HG03045 (cell line): ENCODE measurements around the gene TRDN.
A peak's percentile ranks its signal among the peaks of the same experiment; 100 is the strongest.

Source experiments
- ATAC-seq: cut with Tn5 transposase; IDR thresholded peaks from one replicate; pipeline ENCODE4 v1.9.1; 2021; ENCODE audit warnings: mild to moderate bottlenecking, moderate library complexity; ENCODE audit not compliant: unreplicated experiment

The TRDN gene, protein sequence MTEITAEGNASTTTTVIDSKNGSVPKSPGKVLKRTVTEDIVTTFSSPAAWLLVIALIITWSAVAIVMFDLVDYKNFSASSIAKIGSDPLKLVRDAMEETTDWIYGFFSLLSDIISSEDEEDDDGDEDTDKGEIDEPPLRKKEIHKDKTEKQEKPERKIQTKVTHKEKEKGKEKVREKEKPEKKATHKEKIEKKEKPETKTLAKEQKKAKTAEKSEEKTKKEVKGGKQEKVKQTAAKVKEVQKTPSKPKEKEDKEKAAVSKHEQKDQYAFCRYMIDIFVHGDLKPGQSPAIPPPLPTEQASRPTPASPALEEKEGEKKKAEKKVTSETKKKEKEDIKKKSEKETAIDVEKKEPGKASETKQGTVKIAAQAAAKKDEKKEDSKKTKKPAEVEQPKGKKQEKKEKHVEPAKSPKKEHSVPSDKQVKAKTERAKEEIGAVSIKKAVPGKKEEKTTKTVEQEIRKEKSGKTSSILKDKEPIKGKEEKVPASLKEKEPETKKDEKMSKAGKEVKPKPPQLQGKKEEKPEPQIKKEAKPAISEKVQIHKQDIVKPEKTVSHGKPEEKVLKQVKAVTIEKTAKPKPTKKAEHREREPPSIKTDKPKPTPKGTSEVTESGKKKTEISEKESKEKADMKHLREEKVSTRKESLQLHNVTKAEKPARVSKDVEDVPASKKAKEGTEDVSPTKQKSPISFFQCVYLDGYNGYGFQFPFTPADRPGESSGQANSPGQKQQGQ

DNA sequence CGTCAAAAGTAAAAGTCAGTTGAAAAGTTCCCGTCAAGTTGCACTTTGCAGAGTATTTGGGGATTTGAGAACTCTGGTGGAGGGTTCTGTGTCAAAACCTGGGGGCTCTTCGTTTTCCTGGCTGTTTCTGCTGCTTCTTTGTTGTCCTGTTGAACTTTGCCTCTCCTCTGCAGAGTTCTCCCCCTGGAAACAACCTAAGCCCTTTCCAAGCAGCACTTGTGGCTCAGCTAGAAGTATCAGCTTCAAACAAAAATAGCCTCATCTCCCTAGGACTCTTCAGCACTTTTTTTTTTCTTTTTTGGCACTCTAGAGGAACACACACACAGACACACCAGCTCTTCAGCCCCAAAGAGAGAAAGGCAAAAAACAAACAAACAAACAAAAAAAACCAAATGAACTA lies at the start of gene TRDN:
TSS of gene TRDN (minus strand) at position 169 of the 400 bp plus-strand sequence. CDS start 175 bp downstream, outside the sequence.
- ATAC-seq: no peak

DNA sequence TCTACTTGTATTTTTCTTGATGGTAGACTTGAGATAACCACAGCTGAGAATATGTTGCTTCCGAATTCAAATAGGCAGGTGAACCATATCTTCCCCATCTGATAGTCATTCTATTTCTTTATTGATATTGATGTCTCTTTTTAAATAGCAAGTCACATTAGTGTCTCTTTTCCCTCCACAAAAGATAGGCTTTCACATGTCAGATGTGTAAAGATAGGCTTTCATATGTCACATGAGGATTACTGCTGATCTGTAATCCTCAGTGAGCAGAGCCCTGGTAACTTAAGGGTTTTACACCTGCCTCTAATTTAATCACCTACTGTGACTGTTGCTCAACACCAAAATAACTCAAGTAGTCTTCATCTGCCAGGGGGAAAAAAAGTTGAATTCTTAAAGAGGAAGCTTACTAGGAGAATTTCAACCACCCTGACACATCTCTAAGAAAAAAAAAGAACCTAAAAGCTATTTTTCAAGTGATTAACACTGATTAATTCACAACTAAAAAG lies 45.3 kb upstream of the TRDN start:
- no peak for ATAC-seq

DNA sequence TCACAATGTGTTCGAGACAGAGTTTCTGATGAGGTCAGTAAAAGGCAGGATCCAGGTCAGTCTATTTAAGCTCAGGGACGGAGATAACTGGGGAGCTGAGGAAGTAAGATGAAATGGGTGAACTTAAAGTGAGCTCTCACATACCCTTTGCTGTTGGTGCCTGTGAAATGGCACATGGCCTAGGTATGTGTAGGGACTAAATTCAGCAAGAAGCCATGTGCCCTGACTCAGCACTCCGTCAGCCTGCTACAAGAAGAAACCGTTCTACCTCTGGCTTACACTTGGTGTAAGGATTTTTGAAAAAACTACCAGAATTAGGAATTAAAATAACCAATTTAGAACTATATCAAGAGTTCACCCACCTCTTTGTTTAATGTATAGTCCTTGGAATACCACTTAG lies 41.1 kb upstream of the TRDN start:
- no peak for ATAC-seq

DNA sequence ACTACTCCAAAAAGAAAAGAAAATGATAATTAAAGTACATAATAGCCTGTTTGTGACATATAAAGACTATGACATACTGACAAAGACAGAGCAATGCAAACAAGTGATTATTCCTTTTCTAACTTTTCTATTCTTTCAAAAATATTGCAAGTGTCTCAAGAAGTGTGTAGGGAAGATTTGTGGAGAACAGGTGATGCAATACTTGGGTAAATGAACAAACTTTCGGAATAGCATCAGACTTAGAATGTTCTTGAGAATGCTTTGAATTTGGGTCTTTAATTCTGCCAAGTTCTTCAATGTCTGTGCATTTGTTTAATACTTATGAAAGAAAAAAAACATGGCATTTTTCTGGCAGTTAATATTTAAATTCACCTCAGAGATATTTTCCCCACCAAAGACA lies 40.0 kb upstream of the TRDN start:
- no peak for ATAC-seq

DNA sequence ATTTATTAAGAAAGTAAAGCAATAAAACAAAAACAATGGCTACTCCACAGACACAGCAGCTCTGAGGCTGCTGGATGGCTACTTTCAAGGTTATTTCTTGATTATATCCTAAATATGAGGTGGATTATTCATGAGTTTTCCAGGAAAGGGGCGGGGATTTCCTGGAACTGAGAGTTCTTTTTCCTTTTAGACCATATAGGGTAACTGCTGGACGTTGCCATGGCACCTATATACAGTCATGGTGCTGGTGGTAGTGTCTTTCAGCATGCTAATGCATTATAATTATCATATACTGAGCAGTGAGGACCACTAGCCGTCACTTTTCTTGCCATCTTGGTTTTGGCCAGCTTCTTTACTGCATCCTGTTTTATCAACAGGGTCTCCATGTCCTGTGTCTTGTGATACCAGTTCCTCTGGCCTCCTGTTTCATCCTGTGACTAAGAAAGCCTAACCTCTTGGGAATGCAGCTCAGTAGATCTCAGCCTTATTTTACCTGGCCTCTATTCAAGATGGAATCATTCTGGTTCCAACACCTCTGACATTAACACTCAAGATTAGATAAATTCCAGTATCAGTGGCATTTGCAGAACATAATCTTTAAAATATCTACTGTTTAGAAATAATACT lies 32.3 kb upstream of the TRDN start:
- no peak for ATAC-seq

DNA sequence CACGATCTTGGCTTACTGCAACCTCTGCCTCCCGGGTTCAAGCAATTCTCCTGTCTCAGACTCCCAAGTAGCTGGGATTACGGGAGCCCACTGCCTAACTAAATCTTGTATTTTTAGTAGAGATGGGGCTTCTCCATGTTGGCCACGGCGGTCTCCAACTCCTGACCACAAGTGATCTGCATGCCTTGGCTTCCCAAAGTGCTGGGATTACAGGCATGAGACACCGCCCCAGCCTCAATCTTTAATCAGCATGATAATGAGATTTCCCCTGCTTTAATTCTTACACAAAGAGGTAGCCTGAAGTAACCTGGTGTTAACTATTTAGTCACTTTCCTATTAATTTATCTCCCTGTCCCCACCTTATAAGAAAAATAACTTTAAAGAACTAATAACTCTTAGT lies 31.3 kb upstream of the TRDN start:
- ATAC-seq: no peak

DNA sequence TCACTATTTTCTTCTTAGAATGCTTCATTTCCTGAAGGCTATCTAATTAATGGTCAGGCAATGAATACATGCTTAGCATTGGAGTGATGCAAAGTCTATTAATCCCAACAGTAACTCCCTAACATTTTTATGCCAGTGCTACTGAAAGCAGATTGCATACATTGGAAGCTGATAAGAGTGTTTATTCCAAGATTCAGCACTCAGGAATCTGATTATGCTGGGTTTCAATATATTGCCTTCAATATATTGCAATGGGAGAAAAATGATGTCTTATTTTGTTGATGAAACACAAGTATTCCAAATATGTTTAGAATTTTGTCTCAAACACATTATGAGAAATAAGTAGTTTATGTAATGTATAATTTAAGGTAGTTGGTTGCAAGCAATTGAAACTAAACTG lies 26.7 kb upstream of the TRDN start:
- ATAC-seq: no peak

DNA sequence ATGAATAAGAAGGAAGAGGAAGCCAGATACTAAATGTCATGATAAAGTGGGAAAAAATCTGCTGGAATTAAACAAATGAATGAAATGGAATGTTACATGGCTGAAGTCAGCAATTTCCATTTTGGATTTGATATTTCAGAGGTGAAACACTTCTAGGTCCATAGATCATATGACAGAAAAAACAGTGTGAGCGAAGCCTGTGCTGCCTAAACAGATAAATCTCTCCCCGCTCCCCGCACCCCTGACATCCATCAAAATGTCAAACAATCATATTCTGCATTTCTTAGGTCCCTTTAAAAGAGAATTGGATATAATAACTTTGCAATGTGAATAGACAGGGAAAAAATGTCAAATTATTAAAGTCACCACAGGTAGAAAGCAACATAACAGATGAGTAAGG lies 26.0 kb upstream of the TRDN start:
- no peak for ATAC-seq

DNA sequence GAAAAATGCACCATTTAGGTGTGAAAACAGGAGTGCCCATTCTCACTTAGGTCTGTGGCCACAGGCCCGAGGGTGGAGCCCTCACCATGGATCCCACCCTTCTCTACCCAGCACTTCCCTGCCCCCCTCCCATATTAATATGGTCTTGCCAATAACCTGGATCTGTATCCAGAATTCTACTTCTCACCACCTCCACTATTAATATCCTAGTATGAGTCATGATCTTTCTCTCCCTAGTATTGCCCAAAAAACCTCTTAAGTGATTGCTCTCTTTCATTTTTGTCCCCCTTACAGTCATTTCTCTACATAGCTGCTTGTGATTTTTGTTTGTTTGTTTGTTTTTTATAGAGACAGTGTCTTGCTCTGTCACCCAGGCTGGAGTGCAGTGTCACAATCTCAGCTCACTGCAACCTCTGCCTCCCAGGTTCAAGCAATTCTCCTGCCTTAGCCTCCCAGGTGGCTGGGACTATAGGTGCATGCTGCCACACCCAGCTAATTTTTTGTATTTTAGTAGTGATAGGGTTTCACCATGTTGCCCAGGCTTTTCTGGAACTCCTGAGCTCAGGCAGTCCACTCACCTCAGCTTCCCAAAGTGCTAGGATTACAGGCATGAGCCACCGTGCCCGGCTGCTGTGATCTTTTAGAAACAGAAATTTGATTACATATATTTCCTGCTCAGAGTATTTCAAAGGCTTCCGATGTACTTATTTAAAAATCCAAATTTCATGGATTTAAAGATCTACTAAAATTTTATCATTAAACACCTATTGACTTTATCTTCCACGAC lies 24.5 kb upstream of the TRDN start:
- ATAC-seq: no peak

DNA sequence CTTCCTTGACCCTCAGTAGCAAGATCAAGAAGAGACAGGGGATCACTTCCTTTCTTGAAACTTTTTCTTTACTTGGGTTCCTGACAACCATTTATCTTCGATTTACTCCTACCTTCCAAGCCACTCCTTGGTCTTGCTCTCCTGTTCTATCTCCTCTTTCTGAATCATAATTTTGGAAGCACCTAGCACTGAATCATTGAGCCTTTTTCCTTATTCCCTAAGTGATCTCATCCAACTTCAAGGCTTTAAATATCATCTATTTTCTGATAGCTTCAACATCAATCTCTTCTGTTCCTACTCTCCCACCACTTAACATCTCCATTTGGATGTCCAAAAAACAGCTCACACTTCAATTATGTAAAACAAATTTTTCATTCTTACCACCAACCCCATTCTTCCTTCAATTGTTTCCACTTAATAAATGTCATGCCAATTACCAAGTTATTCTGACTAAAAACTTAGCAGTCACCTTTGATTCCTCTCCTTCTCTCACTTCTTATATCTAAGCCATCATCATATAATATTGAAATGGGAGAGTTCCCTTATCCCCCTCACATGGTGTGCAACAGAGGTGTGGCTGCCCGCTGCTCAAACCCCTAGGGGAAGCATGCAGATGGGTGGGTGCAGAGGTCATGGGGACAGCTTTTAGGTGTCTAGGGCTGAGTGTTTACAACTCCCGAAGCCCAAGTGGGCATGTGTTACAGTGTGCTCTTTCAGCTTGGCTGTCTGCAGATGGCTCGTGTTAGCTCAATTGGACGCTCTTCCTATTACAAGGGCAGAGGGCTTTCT lies 23.4 kb upstream of the TRDN start:
- no peak for ATAC-seq

DNA sequence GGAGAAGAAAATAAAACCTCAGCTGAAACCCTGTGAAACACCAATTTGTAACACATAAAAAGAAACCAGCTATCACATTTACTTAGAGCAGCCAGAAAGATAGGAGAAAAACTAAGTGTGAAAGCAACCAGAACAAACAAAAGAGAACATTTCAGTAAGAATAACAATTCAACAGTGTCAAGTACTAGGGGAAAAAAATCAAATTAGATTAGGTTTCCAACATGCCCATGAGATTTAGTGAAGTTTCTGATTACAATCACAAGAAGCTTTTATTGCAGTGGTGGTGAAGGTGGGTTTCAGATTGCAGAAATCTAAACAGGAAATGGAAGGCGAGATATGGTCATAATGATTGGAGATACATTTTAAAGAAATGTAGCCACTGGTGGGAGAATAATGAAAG lies 22.1 kb upstream of the TRDN start:
- ATAC-seq: no peak

DNA sequence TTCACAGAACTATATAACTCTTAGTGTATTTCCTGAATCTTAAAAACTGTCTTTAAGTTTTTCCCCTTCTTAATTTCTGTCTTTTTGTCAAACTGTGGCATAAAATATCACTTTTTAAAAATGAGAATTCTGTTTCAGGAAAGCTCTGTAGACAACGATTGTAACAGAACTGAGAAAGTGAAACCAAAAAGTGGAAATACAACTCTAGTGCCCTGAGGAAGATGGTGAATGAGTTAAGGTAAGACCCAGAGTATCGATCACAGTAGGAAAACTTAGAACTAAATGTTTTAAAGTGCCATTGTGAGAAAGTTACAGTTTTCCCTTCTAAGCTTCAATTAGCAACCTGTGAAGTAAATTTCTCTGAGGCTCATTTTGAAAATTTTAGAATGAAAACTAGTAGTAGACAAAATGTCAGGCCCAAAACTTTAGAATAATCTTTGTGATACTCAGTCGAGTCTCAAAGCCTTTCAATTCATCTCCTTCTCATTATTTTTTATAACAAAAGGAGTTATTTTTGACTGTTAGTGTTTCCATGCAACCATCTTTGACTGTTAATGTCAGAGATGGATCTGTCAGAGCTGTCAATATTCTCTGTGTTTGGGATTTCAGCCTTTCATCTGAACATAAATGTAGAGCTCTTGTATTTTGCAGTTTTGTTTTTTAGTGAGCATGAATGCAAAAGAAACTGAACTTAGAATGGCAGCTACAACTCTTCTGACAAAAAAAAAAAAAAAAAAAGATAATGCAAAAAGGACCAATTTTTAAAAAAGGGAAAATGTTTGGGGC lies 19.0 kb upstream of the TRDN start:
- peak; percentile 78 for ATAC-seq

DNA sequence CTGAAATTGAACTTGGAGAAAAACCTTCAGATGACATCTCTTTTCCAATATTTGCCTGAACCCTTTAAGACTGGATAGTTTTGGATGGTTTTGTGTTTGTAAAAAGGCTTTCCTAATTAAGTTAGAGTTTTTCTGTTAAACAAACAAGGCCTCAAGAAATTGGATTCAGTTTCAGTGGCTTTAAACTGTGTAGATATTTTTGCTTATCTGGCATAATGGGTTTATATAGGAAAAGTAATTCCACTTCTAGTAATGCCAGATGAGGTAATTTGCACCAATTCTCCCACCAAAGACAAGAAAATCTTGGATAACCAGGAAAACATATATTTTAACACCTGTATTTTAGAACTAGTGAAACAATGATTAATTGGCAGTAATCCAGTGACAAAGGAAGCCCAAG lies 12.0 kb upstream of the TRDN start:
- no peak for ATAC-seq

DNA sequence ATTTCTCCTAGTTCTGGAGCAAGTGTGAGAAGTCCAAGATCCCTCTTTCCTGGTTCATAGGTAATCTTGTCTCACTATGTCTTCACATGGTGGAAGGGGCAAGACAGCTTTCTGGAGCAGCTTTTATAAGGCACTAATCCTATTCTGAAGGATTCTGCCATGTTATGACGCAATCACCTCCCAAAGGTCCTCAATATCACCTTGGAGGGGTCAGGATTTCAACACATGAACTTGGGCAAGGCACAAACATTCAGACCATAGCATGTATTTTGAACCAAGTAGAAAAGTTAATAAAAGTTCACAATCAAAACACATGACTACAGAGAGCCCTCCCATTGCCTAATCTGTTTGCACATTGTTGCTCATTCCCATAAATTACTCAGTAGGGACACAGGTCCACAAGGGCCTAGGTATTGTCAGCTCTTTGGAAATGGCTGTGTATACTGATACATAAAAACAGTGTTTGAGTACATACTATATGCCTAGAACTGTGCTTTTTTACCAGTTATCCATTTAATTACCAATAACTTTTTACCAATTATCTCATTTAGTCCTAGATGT lies 11.3 kb upstream of the TRDN start:
- no peak for ATAC-seq

DNA sequence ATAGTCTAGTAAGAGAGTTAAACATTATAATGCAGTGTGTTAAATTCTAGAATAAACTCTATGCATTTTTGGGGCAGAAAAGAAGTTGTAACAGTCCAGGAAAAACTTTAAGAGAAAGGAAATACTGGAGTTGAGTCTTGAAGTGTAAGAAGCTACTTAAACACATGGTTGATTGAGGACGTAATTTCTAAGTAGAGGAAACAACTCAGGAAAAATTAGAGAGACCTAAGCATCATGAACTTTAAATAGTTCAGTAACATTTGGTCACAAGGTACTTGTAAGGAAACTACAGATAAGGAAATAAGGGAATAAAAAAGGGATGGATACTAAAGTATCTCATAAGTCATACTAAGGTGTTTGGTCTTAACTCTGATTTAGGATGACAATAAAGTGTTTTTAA lies 4.7 kb upstream of the TRDN start:
- ATAC-seq: no peak

DNA sequence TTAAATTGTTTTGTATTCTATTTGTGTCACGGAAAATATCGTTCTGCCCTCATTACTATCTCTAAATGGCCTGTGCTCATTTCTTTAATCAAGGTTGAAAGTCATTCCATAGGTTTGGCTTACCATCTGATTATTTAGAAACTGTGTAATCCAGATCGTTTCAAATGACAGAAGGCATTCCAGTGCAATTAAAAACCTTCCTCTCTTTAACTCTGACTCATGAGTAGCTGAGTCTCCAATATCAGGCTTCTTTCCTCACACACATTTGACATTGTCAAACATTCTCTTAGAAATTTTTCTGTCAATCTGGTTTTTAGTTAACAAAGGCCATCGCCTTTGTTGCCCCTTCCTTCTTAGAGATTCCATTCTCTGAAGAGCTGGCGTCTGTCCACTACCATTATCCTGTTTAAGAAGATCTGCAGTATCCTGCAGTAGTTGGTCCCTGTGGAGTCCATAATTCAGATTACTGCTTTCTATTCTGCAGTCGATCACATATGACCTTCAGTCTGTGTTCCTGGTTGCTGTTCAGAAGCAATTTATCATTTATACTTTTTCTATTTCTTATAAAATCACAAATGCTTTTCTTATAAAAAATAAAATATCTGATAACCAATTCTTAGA lies 3.9 kb upstream of the TRDN start:
- no peak for ATAC-seq

DNA sequence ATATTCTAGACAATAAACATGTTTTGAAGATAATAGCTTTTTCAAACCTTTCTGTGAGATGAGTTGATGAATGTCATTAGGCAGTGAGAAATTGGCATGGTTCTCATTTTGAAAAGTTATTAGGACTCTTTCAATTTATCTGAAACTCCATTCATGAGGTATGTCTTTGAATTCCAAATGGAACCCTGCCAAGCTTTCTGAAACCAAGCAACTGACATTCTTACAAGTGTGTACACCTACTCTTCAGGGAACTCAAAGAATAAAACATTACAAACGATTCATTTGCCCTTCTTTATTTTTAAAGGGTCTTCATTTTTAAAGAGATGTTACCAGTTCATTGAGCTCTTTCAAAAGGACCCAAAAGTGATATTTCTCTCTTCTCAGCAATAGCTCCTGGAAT lies 2.1 kb upstream of the TRDN start:
- ATAC-seq: no peak

DNA sequence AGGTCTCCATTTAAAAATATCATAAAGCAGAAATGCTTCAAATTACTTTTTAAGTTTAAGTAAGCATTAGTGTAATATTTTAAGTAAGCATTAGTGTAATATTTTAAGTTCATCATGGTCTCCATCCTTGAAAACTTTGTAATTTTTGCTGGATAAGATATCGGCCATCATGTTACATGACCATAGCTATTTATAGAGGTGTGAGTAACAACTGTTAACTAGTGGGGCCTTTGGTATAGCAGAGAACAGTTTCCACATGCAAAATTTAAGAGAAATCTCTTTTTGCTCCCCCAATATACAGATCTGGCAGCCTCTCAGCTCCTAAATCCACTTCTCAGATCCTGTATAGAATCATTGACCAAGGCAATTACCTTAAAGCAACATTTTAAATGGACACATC lies 468 bp downstream of the TRDN start:
- no peak for ATAC-seq

DNA sequence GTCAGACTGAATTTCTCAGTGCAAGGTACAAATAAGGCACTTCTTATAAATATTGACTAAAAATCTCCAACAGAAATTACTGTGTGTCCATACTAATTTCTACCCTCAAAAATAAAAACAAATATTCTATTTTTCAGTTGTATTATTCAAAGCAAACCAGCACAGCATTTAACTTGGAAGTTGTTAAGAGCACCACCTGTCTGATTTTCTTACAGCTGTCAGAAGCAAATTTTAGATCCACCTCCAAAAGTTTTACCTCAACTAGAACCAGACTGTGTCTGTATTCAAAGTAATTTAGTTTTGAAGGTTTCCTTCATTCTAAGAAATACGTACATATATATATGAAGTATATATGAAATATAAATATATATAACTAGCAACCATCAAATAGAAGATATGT lies 1.2 kb downstream of the TRDN start:
- no peak for ATAC-seq
